Colonic mucosa (tissue), 4 donors: ENCODE results near the gene SLC26A8. TPM values are rescaled to one million over a fixed set of nuclear protein-coding genes. Genes with fewer than 3 reads are reported as not detected.

Experiments used
- DNase-seq: peaks from one replicate; pipeline ENCODE4 v3.0.0-alpha.2; 2020
- H3K27ac ChIP-seq: fragments of 200-600 bp; one replicate; pipeline ENCODE4 v1.8.0; 2021
- H3K27me3 ChIP-seq: fragments of 200-600 bp; one replicate; pipeline ENCODE4 v1.8.0; 2021
- H3K36me3 ChIP-seq: fragments of 200-600 bp; one replicate; pipeline ENCODE4 v1.8.0; 2021
- H3K4me1 ChIP-seq: fragments of 200-600 bp; one replicate; pipeline ENCODE4 v1.8.0; 2021; ENCODE audit warnings: mild to moderate bottlenecking
- H3K4me3 ChIP-seq: fragments of 200-600 bp; one replicate; pipeline ENCODE4 v1.8.0; 2021
- H3K9ac ChIP-seq, 2 donors: one replicate each; pipeline ENCODE4 v1.7.0; 2013; ENCODE audit warnings: control low read depth in 2 of 2, low read depth in 2 of 2, low read length in 2 of 2
- H3K9me3 ChIP-seq: fragments of 200-600 bp; one replicate; pipeline ENCODE4 v1.8.0; 2021
- CTCF ChIP-seq: fragments of 200-600 bp; IDR thresholded peaks from one replicate; pipeline ENCODE4 v1.8.0; 2022; ENCODE audit warnings: antibody characterized with exemption, mild to moderate bottlenecking
- intact Hi-C: fragments of 100-400 bp; cut with DNase I; formaldehyde crosslinking; loops from one replicate; pipeline ENCODE4 v1.14.1; 2022
- total RNA-seq, 2 donors: library from RNA; stranded (reverse); fragmentation: NEBNext Ultra II Directional in 1 of 2; extraction: Animal tissue kit (Norgen Biotek cat#: 25700) in 1 of 2; gene quantifications; one replicate each; pipeline ENCODE4 v1.2.1, GENCODE V29; 2021
- donor health status: healthy.
- donor health status: DM: no; HTN: no; CAD: no.
- donor health status: DM: no; HTN: no; CAD: no.

The SLC26A8 gene
- total RNA-seq, 2 donors from 2014 or later: 0.27 TPM; not detected in 1

GRCh38 chr6:36032261-36032660, 7.8 kb upstream of the SLC26A8 start:
- Histone ChIP-seq H3K27me3 (no peaks in the 10 kb centered on the region), H3K9me3 (no peaks in the 10 kb centered on the region), H3K9ac (no peak overlapping the region), H3K4me3 (no peak overlapping the region), H3K27ac (no peak overlapping the region), H3K4me1 (no peaks in the 10 kb centered on the region), H3K36me3 (no peaks in the 10 kb centered on the region)
- no peak for TF ChIP-seq CTCF
- intact Hi-C loops: no loop called here
- DNase-seq: no peak

GRCh38 chr6:36029464-36029863, 5.0 kb upstream of the SLC26A8 start:
- Histone ChIP-seq H3K27ac (peak overlapping the region; percentile 98), H3K27me3 (no peaks in the 10 kb centered on the region), H3K9me3 (no peaks in the 10 kb centered on the region), H3K4me1 (no peaks in the 10 kb centered on the region), H3K36me3 (no peaks in the 10 kb centered on the region), H3K9ac (peak overlapping the region in 1 of 2 donors; percentile 100), H3K4me3 (peak overlapping the region; percentile 96)
- intact Hi-C loops: loop anchor here (10.0 kb wide), 1 partner anchor 325 kb away; no protein-coding TSS in a partner anchor
- TF ChIP-seq CTCF: no peak
- DNase-seq: no peak

- intact Hi-C loops: loop anchor here (10.0 kb wide), 1 partner anchor 326 kb away; no protein-coding TSS in a partner anchor
These were observed 4.5 kb upstream of the SLC26A8 start for GRCh38 chr6:36028877-36029324.

GRCh38 chr6:36028088-36028876, 3.8 kb upstream of the SLC26A8 start:
- intact Hi-C loops: loop anchor here (10.0 kb wide), 1 partner anchor 327 kb away; no protein-coding TSS in a partner anchor
- peak; percentile 52 for DNase-seq

More at GRCh38 chr6:36028877-36029324, 4.5 kb upstream of the SLC26A8 start:
- H3K4me1 ChIP-seq: no peaks in the 10 kb centered on the region
- H3K4me3 ChIP-seq: peak overlapping the region; percentile 96
- TF ChIP-seq CTCF: no peak
- no peaks in the 10 kb centered on the region for H3K36me3 ChIP-seq
- peak overlapping the region; percentile 98 for H3K27ac ChIP-seq
- DNase-seq: peak; percentile 79
- no peaks in the 10 kb centered on the region for H3K27me3 ChIP-seq
- no peaks in the 10 kb centered on the region for H3K9me3 ChIP-seq
- peak overlapping the region; percentile 86 to 100 for H3K9ac ChIP-seq

More at GRCh38 chr6:36028088-36028876, 3.8 kb upstream of the SLC26A8 start:
- Histone ChIP-seq H3K4me3 (peak overlapping the region; percentile 96), H3K27ac (peak overlapping the region; percentile 98), H3K36me3 (no peaks in the 10 kb centered on the region), H3K9me3 (no peaks in the 10 kb centered on the region), H3K9ac (peak overlapping the region; percentile 86 to 100), H3K4me1 (no peaks in the 10 kb centered on the region), H3K27me3 (no peaks in the 10 kb centered on the region)
- no peak for TF ChIP-seq CTCF
